Effector memory CD4-positive, alpha-beta T cell (primary cell): ENCODE data around the gene PTGFR.

Experiments
- DNase-seq, 3 donors: peaks; one replicate each; pipeline ENCODE4 v3.0.0-alpha.2; 2020
- H3K27ac ChIP-seq: 2 replicates; pipeline ENCODE4 v1.7.0; 2013; ENCODE audit warnings: mild to moderate bottlenecking, low read length, moderate library complexity; ENCODE audit not compliant: insufficient read depth, poor library complexity, severe bottlenecking
- H3K27me3 ChIP-seq: replicated peaks from 2 replicates; pipeline ENCODE4 v1.7.0; 2013; ENCODE audit warnings: mild to moderate bottlenecking, low read length; ENCODE audit not compliant: insufficient read depth, control insufficient read depth, poor library complexity, severe bottlenecking
- H3K36me3 ChIP-seq: 2 replicates; pipeline ENCODE4 v1.7.0; 2013; ENCODE audit warnings: mild to moderate bottlenecking, low read length, moderate library complexity; ENCODE audit not compliant: control insufficient read depth, insufficient read depth
- H3K4me1 ChIP-seq: 2 replicates; pipeline ENCODE4 v1.7.0; 2013; ENCODE audit warnings: low read length, mild to moderate bottlenecking; ENCODE audit not compliant: control insufficient read depth, insufficient read depth, poor library complexity, severe bottlenecking
- H3K4me3 ChIP-seq: 2 replicates; pipeline ENCODE4 v1.7.0; 2013; ENCODE audit warnings: low read length, low read depth, mild to moderate bottlenecking; ENCODE audit not compliant: insufficient read depth, poor library complexity, severe bottlenecking
- H3K9me3 ChIP-seq: 2 replicates; pipeline ENCODE4 v1.7.0; 2013; ENCODE audit warnings: mild to moderate bottlenecking, low read length, moderate library complexity; ENCODE audit not compliant: control insufficient read depth

PTGFR gene

DNA sequence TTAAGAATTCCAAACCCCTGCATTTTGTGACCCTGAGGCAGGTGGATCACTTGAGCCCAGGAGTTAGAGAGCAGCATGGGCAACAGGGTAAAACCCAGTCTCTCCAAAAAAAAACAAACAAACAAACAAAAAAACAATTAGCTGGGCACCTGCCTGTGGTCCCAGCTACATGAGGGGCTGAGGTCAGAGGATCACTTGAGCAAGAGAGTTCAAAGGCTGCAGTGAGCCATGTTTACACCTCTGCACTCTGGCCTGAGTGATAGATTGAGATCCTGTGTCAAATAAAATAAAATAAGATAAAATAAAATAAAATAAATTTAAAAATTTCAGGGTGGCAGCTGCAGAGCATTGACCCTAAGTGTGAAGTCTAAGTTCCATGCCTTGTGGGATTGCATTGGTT lies 16.7 kb upstream of the PTGFR start:
- Histone ChIP-seq H3K27ac (no peak overlapping the region), H3K36me3 (no peaks in the 10 kb centered on the region), H3K27me3 (no peaks in the 10 kb centered on the region), H3K4me3 (no peak overlapping the region), H3K9me3 (no peaks in the 10 kb centered on the region), H3K4me1 (no peaks in the 10 kb centered on the region)
- no peak for DNase-seq

- no peaks in the 10 kb centered on the region for H3K4me1 ChIP-seq
- no peak overlapping the region for H3K27ac ChIP-seq
- no peak overlapping the region for H3K4me3 ChIP-seq
- no peaks in the 10 kb centered on the region for H3K36me3 ChIP-seq
- no peaks in the 10 kb centered on the region for H3K9me3 ChIP-seq
- no peaks in the 10 kb centered on the region for H3K27me3 ChIP-seq
- DNase-seq = no peak
Observed at GRCh38 chr1:78475888-78476610, 14.7 kb upstream of the PTGFR start.

GRCh38 chr1:78483903-78484302 lies 6.9 kb upstream of the PTGFR start:
- no peaks in the 10 kb centered on the region for H3K36me3 ChIP-seq
- DNase-seq = no peak
- H3K4me1 ChIP-seq = no peaks in the 10 kb centered on the region
- H3K4me3 ChIP-seq = no peak overlapping the region
- no peaks in the 10 kb centered on the region for H3K27me3 ChIP-seq
- no peak overlapping the region for H3K27ac ChIP-seq
- no peaks in the 10 kb centered on the region for H3K9me3 ChIP-seq

- Histone ChIP-seq H3K4me3 (no peak overlapping the region), H3K27me3 (no peaks in the 10 kb centered on the region), H3K9me3 (no peaks in the 10 kb centered on the region), H3K4me1 (no peaks in the 10 kb centered on the region), H3K27ac (no peak overlapping the region), H3K36me3 (no peaks in the 10 kb centered on the region)
- DNase-seq = no peak
Observed at GRCh38 chr1:78491451-78492071, 787 bp downstream of the PTGFR start.

GRCh38 chr1:78492386-78492950 lies 1.7 kb downstream of the PTGFR start:
- Histone ChIP-seq H3K27ac (no peak overlapping the region), H3K4me3 (no peak overlapping the region), H3K36me3 (no peaks in the 10 kb centered on the region), H3K4me1 (no peaks in the 10 kb centered on the region), H3K27me3 (no peaks in the 10 kb centered on the region), H3K9me3 (no peaks in the 10 kb centered on the region)
- no peak for DNase-seq

DNA sequence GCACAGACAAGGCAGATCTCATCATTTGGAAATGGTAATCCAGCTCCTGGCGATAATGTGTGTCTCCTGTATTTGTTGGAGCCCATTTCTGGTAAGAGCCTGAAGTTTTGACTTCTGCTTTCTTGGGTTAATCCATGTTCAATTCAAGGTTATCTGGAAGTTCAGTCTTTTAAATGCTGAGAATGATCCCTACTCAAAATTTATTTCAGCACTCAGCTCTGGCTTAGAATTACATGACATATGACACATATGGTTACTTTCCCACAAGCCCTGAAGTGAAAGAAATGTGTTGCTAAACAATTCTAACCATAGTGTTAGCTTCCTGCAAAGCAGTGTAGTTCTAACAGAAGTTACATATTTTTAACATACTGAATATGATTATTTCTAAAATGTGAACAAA lies 2.7 kb downstream of the PTGFR start:
- Histone ChIP-seq H3K36me3 (no peaks in the 10 kb centered on the region), H3K27ac (no peak overlapping the region), H3K27me3 (no peaks in the 10 kb centered on the region), H3K4me1 (no peaks in the 10 kb centered on the region), H3K4me3 (no peak overlapping the region), H3K9me3 (no peaks in the 10 kb centered on the region)
- DNase-seq = no peak

- H3K4me1 ChIP-seq = no peaks in the 10 kb centered on the region
- H3K36me3 ChIP-seq = no peaks in the 10 kb centered on the region
- no peaks in the 10 kb centered on the region for H3K27me3 ChIP-seq
- no peaks in the 10 kb centered on the region for H3K9me3 ChIP-seq
- no peak overlapping the region for H3K27ac ChIP-seq
- DNase-seq = no peak
- H3K4me3 ChIP-seq = no peak overlapping the region
Observed at GRCh38 chr1:78497201-78497600, 6.4 kb downstream of the PTGFR start.

GRCh38 chr1:78500529-78500928 lies 9.8 kb downstream of the PTGFR start:
- H3K27ac ChIP-seq = no peak overlapping the region

GRCh38 chr1:78501203-78501602 lies 10.4 kb downstream of the PTGFR start:
- Histone ChIP-seq H3K36me3 (no peaks in the 10 kb centered on the region), H3K27me3 (no peaks in the 10 kb centered on the region), H3K27ac (no peak overlapping the region)

More at GRCh38 chr1:78500529-78500928, 9.8 kb downstream of the PTGFR start:
- no peaks in the 10 kb centered on the region for H3K36me3 ChIP-seq
- H3K27me3 ChIP-seq = no peaks in the 10 kb centered on the region
- no peak overlapping the region for H3K4me3 ChIP-seq
- H3K4me1 ChIP-seq = no peaks in the 10 kb centered on the region
- DNase-seq = no peak
- H3K9me3 ChIP-seq = no peaks in the 10 kb centered on the region

DNA sequence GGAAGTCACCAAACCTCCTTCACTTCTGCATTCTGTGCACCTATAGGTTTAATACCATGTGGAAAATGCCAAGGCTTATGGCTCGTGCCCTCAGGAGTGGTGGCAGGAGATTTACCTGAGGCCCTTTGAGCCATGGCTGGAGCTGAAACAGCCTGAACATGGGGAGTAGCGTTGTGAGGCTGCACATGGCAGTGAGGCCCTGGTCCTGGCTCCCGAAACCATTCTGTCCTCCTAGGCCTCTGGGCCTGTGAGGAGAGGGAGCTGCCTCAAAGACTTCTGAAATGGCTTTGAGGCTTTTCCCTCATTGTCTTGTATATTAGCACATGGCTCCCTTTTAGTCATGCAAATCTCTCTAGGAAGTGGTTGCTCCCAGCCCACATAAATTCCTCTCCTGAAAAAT lies 20.6 kb downstream of the PTGFR start:
- no peak overlapping the region for H3K27ac ChIP-seq
- no peak for DNase-seq
- H3K4me3 ChIP-seq = no peak overlapping the region

More at GRCh38 chr1:78501203-78501602, 10.4 kb downstream of the PTGFR start:
- no peaks in the 10 kb centered on the region for H3K9me3 ChIP-seq
- no peak for DNase-seq
- no peak overlapping the region for H3K4me3 ChIP-seq
- H3K4me1 ChIP-seq = no peaks in the 10 kb centered on the region

More for the DNA sequence above, 20.6 kb downstream of the PTGFR start:
- Histone ChIP-seq H3K4me1 (no peaks in the 10 kb centered on the region), H3K9me3 (no peaks in the 10 kb centered on the region), H3K36me3 (no peaks in the 10 kb centered on the region), H3K27me3 (no peaks in the 10 kb centered on the region)
